ENCODE results near the gene ATAD3A.
"Not testable (repeated sequence)": the region's sequence is repeated elsewhere in the genome, so short reads cannot be mapped to it uniquely, and the experiment has no call there.

ATAD3A gene

DNA sequence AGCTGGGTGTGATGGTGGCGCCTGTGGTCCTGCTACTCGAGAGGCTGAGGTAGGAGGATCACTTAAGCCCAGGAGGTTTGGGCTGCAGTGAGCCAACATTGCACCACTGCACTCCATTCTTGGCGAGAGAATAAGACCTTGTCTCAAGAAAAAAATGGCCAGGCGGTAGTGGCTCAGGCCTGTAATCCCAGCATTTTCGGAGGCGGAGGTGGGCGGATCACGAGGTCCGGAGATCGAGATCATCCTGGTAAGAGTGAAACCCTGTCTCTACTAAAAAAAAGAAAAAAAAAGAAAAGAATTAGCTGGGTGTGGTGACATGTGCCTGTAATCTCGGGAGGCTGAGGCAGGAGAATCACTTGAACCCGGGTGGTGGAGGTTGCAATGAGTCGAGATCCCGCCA lies 29.1 kb upstream of the ATAD3A start:
- H3K9me3 Mint-ChIP-seq, result no peaks in the 10 kb centered on the region
- DNase-seq, result no peak
- no peaks in the 10 kb centered on the region for H3K27me3 Mint-ChIP-seq
- peaks cover 17% of the 10 kb centered on the region for H3K36me3 Mint-ChIP-seq
- no peak overlapping the region for H3K27ac Mint-ChIP-seq
- CTCF ChIA-PET, result no interaction called here
- H3K4me1 Mint-ChIP-seq, result no peaks in the 10 kb centered on the region
- no peak overlapping the region for H3K4me3 Mint-ChIP-seq

DNA sequence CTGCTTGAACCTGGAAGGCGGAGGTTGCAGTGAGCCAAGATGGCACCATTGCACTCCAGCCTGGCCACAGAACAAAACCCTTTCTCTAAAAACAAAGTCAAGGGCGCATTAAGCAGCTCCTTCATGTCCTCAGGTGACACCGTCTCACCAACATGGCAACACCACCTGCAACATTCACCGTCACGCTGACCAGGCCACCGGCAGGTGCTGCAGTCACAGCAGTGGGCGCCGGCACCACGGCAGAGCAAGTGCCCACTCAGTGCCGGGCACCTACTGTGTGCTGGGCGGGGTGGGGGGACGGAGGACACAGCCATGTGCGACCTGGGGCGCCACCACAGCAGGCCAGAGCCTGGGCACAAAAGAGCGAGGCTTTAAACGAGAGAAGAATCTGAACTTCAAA lies 28.2 kb upstream of the ATAD3A start:
- no peaks in the 10 kb centered on the region for H3K27me3 Mint-ChIP-seq
- H3K36me3 Mint-ChIP-seq, result peaks cover 17% of the 10 kb centered on the region
- CTCF ChIA-PET, result no interaction called here
- no peaks in the 10 kb centered on the region for H3K9me3 Mint-ChIP-seq
- no peaks in the 10 kb centered on the region for H3K4me1 Mint-ChIP-seq
- no peak overlapping the region for H3K4me3 Mint-ChIP-seq
- no peak for DNase-seq
- H3K27ac Mint-ChIP-seq, result no peak overlapping the region

DNA sequence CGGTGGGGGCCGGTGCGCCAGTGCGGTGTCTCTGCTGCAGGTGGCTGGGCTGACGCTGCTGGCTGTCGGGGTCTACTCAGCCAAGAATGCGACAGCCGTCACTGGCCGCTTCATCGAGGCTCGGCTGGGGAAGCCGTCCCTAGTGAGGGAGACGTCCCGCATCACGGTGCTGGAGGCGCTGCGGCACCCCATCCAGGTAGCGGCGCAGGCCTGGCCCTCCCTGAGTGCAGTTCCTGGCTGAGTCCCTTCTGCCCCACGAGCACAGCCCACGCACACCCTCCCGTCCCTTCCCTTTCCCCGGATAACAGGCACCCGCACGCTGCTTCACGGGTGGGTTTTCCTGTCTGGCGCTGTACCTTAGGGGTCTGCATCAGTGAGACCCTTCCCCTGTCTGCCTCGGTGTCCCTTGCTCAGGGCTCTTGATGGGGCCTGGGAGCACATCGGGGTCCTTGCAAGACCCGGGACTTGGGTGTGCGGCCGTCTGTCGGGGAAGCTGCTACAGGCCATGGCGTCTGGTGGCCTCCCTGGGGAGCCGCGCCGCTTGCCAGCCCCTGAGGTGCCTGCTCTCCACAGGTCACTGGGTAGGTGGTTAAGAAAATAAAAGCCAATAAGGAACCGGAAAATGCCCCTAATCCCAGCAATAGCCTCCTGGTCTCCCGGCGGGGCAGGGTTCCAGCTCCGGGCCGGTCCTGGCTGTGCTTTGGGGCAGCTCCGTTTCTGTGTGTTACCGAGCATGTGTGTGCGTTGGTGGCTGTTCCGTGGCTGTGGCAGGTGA lies 26.8 kb upstream of the ATAD3A start:
- H3K27ac Mint-ChIP-seq, DNase-seq, H3K9me3 Mint-ChIP-seq, H3K4me1 Mint-ChIP-seq, CTCF ChIA-PET, H3K4me3 Mint-ChIP-seq, H3K27me3 Mint-ChIP-seq: not testable (repeated sequence)
- H3K36me3 Mint-ChIP-seq, result peaks cover 17% of the 10 kb centered on the region

DNA sequence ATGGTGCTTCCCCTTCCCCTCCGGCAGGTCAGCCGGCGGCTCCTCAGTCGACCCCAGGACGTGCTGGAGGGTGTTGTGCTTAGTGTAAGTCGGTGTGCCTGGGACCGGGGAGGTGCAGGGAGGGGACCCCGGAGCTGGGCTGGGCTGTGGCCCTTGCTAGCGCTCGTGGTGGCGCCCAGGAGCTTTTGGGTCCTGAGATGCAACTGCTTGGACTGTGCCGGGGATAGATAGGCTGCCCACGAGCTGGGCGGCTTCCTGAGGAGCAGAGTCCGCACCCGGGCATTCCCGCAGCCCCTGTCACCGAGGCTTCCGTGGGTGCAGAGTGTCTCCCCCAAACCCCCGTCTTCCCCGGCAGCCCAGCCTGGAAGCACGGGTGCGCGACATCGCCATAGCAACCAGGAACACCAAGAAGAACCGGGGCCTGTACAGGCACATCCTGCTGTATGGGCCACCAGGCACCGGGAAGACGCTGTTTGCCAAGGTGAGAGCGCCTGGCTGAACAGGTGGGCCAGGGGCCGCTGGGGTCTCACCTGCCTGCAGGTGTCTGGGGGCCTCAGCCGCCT lies 26.1 kb upstream of the ATAD3A start:
- H3K4me1 Mint-ChIP-seq, H3K27me3 Mint-ChIP-seq, CTCF ChIA-PET, DNase-seq, H3K4me3 Mint-ChIP-seq, H3K27ac Mint-ChIP-seq, H3K9me3 Mint-ChIP-seq: not testable (repeated sequence)
- H3K36me3 Mint-ChIP-seq, result peaks cover 19% of the 10 kb centered on the region

DNA sequence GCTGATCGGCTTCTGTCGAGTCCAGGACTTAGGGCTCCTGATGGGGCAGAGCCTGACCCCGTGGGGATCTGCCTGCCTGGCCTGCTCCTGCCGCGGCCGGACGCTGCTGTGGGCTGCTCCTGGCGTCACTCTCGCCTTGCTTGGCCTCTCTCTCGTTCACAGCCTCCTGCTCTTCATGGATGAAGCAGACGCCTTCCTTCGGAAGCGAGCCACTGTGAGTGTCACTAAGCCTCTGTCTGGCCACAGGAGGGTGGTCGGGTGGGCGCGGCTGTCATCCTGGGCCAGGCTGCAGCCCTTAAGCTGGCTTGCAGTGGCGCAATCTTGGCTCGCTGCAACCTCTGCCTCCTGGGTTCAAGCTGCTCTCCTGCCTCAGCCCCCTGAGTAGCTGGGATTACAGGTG lies 24.3 kb upstream of the ATAD3A start:
- no peaks in the 10 kb centered on the region for H3K4me1 Mint-ChIP-seq
- CTCF ChIA-PET, result no interaction called here
- H3K36me3 Mint-ChIP-seq, result peaks cover 33% of the 10 kb centered on the region
- no peak overlapping the region for H3K27ac Mint-ChIP-seq
- peaks cover 1% of the 10 kb centered on the region for H3K9me3 Mint-ChIP-seq
- no peak overlapping the region for H3K4me3 Mint-ChIP-seq
- no peak for DNase-seq
- H3K27me3 Mint-ChIP-seq, result no peaks in the 10 kb centered on the region

DNA sequence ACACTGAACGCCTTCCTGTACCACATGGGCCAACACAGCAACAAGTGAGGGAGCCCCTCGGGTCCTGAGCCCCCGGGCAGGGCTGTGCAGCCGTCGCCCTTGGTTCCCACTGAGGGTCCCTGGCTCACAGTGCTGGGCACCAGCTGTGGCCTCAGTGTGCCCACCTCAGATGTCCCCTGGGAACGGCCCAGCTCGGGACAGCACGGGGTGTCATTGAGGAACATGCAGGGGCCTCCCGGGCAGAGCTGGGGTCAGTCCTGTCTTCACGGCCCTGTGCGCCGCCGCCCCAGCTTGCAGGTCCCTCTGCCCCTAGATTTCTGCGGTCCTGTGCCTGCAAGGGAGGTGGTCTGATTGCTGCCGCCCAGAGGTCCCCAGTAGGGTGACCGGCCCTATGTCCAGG lies 22.7 kb upstream of the ATAD3A start:
- CTCF ChIA-PET, result no interaction called here
- Mint-ChIP-seq H3K4me3 (no peak overlapping the region), H3K27me3 (no peaks in the 10 kb centered on the region), H3K4me1 (no peaks in the 10 kb centered on the region), H3K36me3 (peaks cover 42% of the 10 kb centered on the region), H3K27ac (no peak overlapping the region), H3K9me3 (peaks cover 8% of the 10 kb centered on the region)
- DNase-seq, result no peak

DNA sequence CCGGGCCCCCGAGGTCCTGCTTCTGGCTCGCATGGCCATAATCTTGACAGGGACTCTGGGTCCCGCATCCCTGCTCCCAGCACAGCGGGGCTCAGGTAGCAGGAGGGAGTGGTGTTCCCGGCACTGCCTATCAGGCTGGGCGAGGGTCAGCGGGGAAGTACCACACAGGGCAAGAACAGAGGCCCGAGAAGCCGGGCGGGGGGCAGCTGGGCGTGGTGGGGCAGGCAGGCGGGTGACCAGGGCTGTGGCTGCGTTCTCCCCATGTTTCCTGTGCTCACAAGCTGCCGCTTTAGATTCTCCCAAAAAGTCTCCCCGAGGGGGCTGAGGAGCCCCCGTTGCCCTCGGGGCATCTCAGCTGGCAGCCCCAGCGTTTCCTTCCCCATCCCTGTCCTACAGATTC lies 22.1 kb upstream of the ATAD3A start:
- H3K36me3 Mint-ChIP-seq, result peaks cover 42% of the 10 kb centered on the region

DNA sequence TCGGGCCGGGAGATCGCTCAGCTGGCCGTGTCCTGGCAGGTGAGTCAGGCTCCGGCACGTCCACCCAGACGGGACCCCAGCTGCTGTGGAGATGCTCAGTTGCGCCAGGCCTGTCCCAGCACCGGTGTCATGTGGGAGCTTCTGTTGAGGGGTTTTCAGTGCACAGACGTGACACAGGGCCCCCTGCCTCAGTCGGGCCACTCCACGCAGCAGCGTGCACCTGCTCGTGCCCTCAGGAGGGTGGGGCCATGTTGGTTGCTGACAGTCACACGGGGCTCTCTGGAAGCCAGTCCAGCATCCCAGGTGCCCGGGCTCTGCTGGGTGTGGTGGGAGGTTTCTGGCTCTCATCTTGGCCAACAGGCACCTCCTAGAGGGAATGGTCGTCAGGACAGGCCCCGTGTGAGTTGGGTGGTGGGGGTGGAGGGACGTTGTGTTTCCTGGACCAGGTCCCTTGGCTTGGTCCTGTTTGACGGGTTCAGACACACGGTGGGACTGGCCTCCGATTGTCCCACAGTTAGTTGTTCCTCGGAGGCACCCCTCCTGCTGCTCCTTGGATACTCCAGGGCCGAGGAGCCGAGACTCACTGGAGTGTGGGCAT lies 21.2 kb upstream of the ATAD3A start:
- Mint-ChIP-seq H3K4me3 (no peak overlapping the region), H3K27ac (no peak overlapping the region), H3K9me3 (peaks cover 8% of the 10 kb centered on the region), H3K27me3 (no peaks in the 10 kb centered on the region), H3K36me3 (peaks cover 42% of the 10 kb centered on the region), H3K4me1 (no peaks in the 10 kb centered on the region)
- CTCF ChIA-PET, result interaction anchor here (0.6 kb wide), 1 partner anchor 54 kb away, joined by 3 read pairs; no protein-coding TSS in a partner anchor
- no peak for DNase-seq

More for the DNA sequence above, 22.1 kb upstream of the ATAD3A start:
- Mint-ChIP-seq H3K27ac (no peak overlapping the region), H3K9me3 (peaks cover 8% of the 10 kb centered on the region), H3K4me1 (no peaks in the 10 kb centered on the region), H3K4me3 (no peak overlapping the region), H3K27me3 (no peaks in the 10 kb centered on the region)
- no peak for DNase-seq
- CTCF ChIA-PET, result interaction anchor here (0.6 kb wide), 1 partner anchor 53 kb away, joined by 3 read pairs; no protein-coding TSS in a partner anchor

DNA sequence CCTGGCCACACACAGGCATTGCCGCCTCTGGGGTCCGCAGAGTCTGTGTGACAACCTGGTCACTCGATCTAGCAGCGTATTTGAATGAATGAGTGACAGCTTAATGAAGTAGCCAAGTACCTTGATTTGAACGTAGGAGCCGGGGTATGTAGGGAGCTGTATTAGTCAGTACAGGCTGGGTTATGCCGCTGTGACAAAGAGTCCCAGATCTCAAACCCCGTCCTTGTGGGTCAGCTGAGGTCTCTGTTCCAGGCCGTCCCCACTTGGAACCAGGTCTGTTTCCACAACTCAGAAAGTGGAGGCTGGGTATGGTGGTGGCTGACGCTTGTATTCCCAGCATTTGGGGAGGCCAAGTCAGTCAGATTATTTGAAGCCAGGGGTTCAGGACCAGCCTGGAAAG lies 20.4 kb upstream of the ATAD3A start:
- no peak for DNase-seq
- no peaks in the 10 kb centered on the region for H3K4me1 Mint-ChIP-seq
- H3K27ac Mint-ChIP-seq, result no peak overlapping the region
- no peaks in the 10 kb centered on the region for H3K27me3 Mint-ChIP-seq
- peaks cover 42% of the 10 kb centered on the region for H3K36me3 Mint-ChIP-seq
- CTCF ChIA-PET, result no interaction called here
- H3K9me3 Mint-ChIP-seq, result peaks cover 8% of the 10 kb centered on the region
- H3K4me3 Mint-ChIP-seq, result no peak overlapping the region

DNA sequence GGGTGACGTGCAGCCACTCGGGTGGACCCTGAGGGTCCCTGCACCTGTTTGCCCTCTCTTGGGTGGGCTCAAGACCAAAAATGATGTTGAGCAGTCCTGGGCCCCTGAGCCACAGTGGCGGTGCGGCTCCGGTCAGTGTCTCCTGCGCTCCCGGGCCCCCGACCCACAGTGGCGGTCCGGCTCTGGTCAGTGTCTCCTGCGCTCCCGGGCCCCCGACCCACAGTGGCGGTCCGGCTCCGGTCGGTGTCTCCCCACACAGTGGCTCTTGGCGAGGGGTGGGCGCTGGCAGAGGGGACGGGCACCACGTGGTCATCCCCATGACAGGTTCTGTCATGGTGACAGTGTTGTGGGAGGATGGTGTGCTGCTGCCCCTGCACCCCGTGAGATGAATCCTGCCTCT lies 17.7 kb upstream of the ATAD3A start:
- H3K27me3 Mint-ChIP-seq, H3K9me3 Mint-ChIP-seq, H3K27ac Mint-ChIP-seq, H3K4me3 Mint-ChIP-seq, H3K4me1 Mint-ChIP-seq, DNase-seq: not testable (repeated sequence)
- CTCF ChIA-PET, result interaction anchor here (1.2 kb wide), 1 partner anchor 10 kb away, joined by 4 read pairs; no protein-coding TSS in a partner anchor
- H3K36me3 Mint-ChIP-seq, result peaks cover 39% of the 10 kb centered on the region

DNA sequence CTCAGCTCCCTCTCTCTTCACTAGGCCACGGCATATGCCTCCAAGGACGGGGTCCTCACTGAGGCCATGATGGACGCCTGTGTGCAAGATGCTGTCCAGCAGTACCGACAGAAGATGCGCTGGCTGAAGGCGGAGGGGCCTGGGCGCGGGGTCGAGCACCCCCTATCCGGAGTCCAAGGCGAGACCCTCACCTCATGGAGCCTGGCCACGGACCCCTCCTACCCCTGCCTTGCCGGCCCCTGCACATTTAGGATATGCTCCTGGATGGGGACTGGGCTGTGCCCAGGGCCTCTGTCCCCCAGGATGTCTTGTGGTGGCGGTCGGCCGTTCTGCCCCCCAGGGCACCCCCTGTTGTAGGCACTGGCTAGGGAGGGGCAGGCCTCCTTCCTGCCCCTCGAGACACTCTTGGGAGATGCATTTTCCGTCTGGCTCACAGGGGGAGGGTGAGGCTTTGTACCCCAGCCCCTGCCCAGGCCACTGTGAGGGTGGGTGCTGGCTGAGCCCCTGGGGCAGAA lies 16.4 kb upstream of the ATAD3A start:
- not testable (repeated sequence) for H3K4me1 Mint-ChIP-seq, H3K27ac Mint-ChIP-seq, H3K27me3 Mint-ChIP-seq, DNase-seq, H3K9me3 Mint-ChIP-seq, H3K4me3 Mint-ChIP-seq
- peaks cover 29% of the 10 kb centered on the region for H3K36me3 Mint-ChIP-seq
- CTCF ChIA-PET, result interaction anchor here (1.2 kb wide), 1 partner anchor 9 kb away, joined by 4 read pairs; no protein-coding TSS in a partner anchor

DNA sequence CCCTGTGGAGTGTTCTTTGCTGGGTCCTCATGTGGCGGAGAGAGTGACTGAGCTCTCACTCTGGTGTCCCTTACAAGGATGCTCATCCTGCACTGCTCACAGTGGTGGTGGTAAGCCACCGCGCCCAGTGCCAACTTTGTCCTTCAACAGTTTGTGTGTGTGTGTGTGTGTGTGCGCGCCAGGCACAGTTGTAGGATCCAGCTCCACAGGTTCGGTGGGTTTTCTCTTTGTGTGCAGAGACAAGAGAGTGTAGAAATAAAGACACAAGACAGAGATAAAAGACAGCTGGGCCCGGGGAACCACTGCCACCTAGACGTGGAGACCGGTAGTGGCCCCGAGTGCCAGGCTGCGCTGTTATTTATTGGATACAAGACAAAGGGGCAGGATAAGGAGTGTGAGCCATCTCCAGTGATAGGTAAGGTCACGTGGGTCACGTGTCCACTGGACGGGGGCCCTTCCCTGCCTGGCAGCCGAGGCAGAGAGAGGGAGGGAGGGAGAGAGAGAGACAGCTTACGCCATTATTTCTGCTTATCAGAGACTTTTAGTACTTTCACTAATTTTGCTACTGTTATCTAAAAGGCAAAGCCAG lies 7.1 kb upstream of the ATAD3A start:
- Mint-ChIP-seq H3K27ac (peak overlapping the region; percentile 85), H3K4me3 (peak overlapping the region; percentile 47), H3K4me1 (peaks cover 17% of the 10 kb centered on the region)
- H3K36me3 Mint-ChIP-seq, H3K9me3 Mint-ChIP-seq, H3K27me3 Mint-ChIP-seq: not testable (repeated sequence)
- peak; percentile 88 for DNase-seq
- CTCF ChIA-PET, result interaction anchor here (0.6 to 2.2 kb wide), 11 partner anchors 10 to 133 kb away, joined by 3 to 8 read pairs (median 4); partner anchors contain the start of genes AURKAIP1 and CCNL2

DNA sequence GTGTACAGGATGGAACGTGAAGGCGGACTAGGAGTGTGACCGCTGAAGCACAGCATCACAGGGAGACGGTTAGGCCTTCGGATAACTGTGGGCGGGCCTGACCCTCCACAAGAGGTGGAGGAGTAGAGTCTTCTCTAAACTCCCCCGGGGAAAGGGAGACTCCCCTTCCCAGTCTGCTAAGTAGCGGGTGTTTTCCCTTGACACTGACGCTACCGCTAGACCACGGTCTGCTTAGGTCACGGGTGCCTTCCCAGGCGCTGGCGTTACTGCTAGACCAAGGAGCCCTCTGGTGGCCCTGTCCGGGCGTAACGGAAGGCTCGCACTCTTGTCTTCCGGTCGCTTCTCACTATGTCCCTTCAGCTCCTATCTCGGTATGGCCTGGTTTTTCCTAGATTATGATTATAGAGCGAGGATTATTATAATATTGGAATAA lies 6.6 kb upstream of the ATAD3A start:
- CTCF ChIA-PET, result interaction anchor here (1.2 to 2.2 kb wide), 7 partner anchors 41 to 134 kb away, joined by 3 to 8 read pairs (median 4); partner anchors contain the start of gene CCNL2
- H3K36me3 Mint-ChIP-seq, H3K27me3 Mint-ChIP-seq, H3K9me3 Mint-ChIP-seq: not testable (repeated sequence)
- H3K27ac Mint-ChIP-seq, result peak overlapping the region; percentile 85
- peak; percentile 39 for DNase-seq
- H3K4me1 Mint-ChIP-seq, result peaks cover 17% of the 10 kb centered on the region
- peak overlapping the region; percentile 47 for H3K4me3 Mint-ChIP-seq

DNA sequence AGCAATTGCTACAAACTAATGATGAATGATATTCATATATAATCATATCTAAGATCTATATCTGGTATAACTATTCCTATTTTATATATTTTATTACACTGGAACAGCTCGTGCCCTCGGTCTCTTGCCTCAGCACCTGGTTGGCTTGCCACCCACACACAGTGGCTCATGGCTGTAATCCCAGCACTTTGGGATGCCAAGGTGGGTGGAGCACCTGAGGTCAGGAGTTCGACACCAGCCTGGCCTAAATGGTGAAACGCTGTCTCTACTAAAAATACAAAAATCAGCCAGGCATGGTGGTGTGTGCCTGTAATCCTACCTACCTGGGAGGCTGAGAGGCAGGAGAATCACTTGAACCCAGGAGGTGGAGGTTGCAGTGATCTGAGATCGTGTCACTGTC lies 6.2 kb upstream of the ATAD3A start:
- Mint-ChIP-seq H3K4me1 (peaks cover 19% of the 10 kb centered on the region), H3K27ac (peak overlapping the region; percentile 85), H3K4me3 (peak overlapping the region; percentile 32)
- CTCF ChIA-PET, result interaction anchor here (1.2 to 2.2 kb wide), 3 partner anchors 65 to 134 kb away, joined by 4 to 8 read pairs (median 8); no protein-coding TSS in a partner anchor
- not testable (repeated sequence) for H3K27me3 Mint-ChIP-seq, H3K9me3 Mint-ChIP-seq, H3K36me3 Mint-ChIP-seq, DNase-seq
